PC-9 (cell line): Measurements from ENCODE around the gene SPATA45. TPM values are rescaled to one million over a fixed set of nuclear protein-coding genes. Genes with fewer than 3 reads are reported as not detected.
A peak's percentile ranks its signal among the peaks of the same experiment; 100 is the strongest.
"Not testable (repeated sequence)": the region's sequence is repeated elsewhere in the genome, so short reads cannot be mapped to it uniquely, and the experiment has no call there.

Experiments
- BruUV-seq: library from RNA; stranded (reverse); fragments of 400-500 nt; replicated peaks from 2 replicates; lab custom pipeline; 2021; lab: Mats Ljungman, UMichigan
- CTCF ChIA-PET: fragments of 300-600 bp; sonication (Branson Sonifier 250); formaldehyde crosslinking; loops from one replicate; lab custom pipeline; 2022; ENCODE audit warnings: antibody characterized with exemption; lab: Charles Lee
- POLR2A ChIA-PET: fragments of 300-600 bp; sonication (Branson Sonifier 250); formaldehyde crosslinking; loops from one replicate; lab custom pipeline; 2022; ENCODE audit warnings: antibody characterized with exemption; ENCODE audit not compliant: unreplicated experiment; lab: Charles Lee
- DNase-seq, 2 experiments: peaks; one replicate each; pipeline versions ENCODE4 v3.0.0 to v3.0.0-alpha.2; 2015 to 2022; ENCODE audit warnings: mixed read lengths in 1 of 2
- H2AFZ ChIP-seq: fragments of 200-600 bp; sonication (generic); 2 replicates; pipeline ENCODE4 v1.8.1; 2017; ENCODE audit warnings: antibody characterized with exemption
- H3F3A ChIP-seq: fragments of 200-600 bp; sonication (generic); 2 replicates; pipeline ENCODE4 v1.8.1; 2017; ENCODE audit warnings: antibody characterized with exemption, mild to moderate bottlenecking, low read depth; ENCODE audit not compliant: insufficient read depth
- H3K27ac ChIP-seq: fragments of 200-600 bp; sonication (generic); 2 replicates; pipeline ENCODE4 v1.6.1; 2016; ENCODE audit warnings: mixed run types
- H3K27me3 ChIP-seq: fragments of 200-600 bp; sonication (generic); 2 replicates; pipeline ENCODE4 v1.6.1; 2016; ENCODE audit warnings: low read depth, mixed run types; ENCODE audit not compliant: insufficient read depth
- H3K36me3 ChIP-seq: fragments of 200-600 bp; sonication (generic); 2 replicates; pipeline ENCODE4 v1.6.1; 2016; ENCODE audit warnings: low read depth, mixed run types
- H3K4me1 ChIP-seq: fragments of 200-600 bp; sonication (generic); replicated peaks from 2 replicates; pipeline ENCODE4 v1.6.1; 2016; ENCODE audit warnings: mixed run types; ENCODE audit not compliant: insufficient read depth
- H3K4me2 ChIP-seq: fragments of 200-600 bp; sonication (generic); 2 replicates; pipeline ENCODE4 v1.6.1; 2017; ENCODE audit warnings: mixed run types
- H3K4me3 ChIP-seq: fragments of 200-600 bp; sonication (generic); 2 replicates; pipeline ENCODE4 v1.6.1; 2016; ENCODE audit warnings: mixed run types
- H3K79me2 ChIP-seq: fragments of 200-600 bp; sonication (generic); 2 replicates; pipeline ENCODE4 v1.6.1; 2017; ENCODE audit warnings: low read depth, mixed run types
- H3K9me2 ChIP-seq: fragments of 200-600 bp; sonication (generic); 2 replicates; pipeline ENCODE4 v1.8.1; 2017; ENCODE audit warnings: mild to moderate bottlenecking; ENCODE audit not compliant: insufficient read depth
- H3K9me3 ChIP-seq: fragments of 200-600 bp; sonication (generic); 2 replicates; pipeline ENCODE4 v1.8.1; 2016; ENCODE audit warnings: low read depth; ENCODE audit not compliant: insufficient read depth
- H4K20me1 ChIP-seq: fragments of 200-600 bp; sonication (generic); 2 replicates; pipeline ENCODE4 v1.8.1; 2017; ENCODE audit not compliant: insufficient read depth
- CTCF ChIP-seq: fragments of 200-600 bp; sonication (generic); conservative IDR thresholded peaks from 2 replicates; pipeline ENCODE4 v1.6.1; 2017; ENCODE audit warnings: mixed run types, antibody characterized with exemption, mild to moderate bottlenecking, moderate library complexity
- EZH2 ChIP-seq: fragments of 200-600 bp; sonication (generic); IDR thresholded peaks from 2 replicates; pipeline ENCODE4 v1.8.0; 2017; ENCODE audit warnings: antibody characterized with exemption, low read depth
- intact Hi-C: fragments of 100-400 bp; cut with micrococcal nuclease; formaldehyde crosslinking; loops from one replicate; pipeline ENCODE4 v1.10.0; 2022; ENCODE audit not compliant: unreplicated experiment
- total RNA-seq: library from RNA; stranded (reverse); gene quantifications from 2 replicates; pipeline ENCODE4 v1.2.3, GENCODE V29; 2021

Gene SPATA45
- total RNA-seq, 1 experiment from 2014 or later = not detected

- H3K9me3 ChIP-seq = no peaks in the 10 kb centered on the region
- intact Hi-C loops = no loop called here
- H3K36me3 ChIP-seq = no peaks in the 10 kb centered on the region
- no peak overlapping the region for H3K4me2 ChIP-seq
- DNase-seq = no peak
- H3K9me2 ChIP-seq = no peaks in the 10 kb centered on the region
- TF ChIP-seq CTCF (no peak), EZH2 (no peak)
- CTCF ChIA-PET = no interaction called here
- no peaks in the 10 kb centered on the region for H3K4me1 ChIP-seq
- no peaks in the 10 kb centered on the region for H3K27me3 ChIP-seq
- H2AFZ ChIP-seq = 0 out of 2 replicates have a peak overlapping the region, but pooled peaks have one; percentile 8
- H4K20me1 ChIP-seq = no peaks in the 10 kb centered on the region
- POLR2A ChIA-PET = no interaction called here
- no peak overlapping the region for H3K27ac ChIP-seq
- H3K4me3 ChIP-seq = no peak overlapping the region
- no peaks in the 10 kb centered on the region for H3F3A ChIP-seq
- BruUV-seq = no TSS peak
- no peaks in the 10 kb centered on the region for H3K79me2 ChIP-seq
These were observed 9.3 kb downstream of the SPATA45 start for GRCh38 chr1:212838145-212838544.

- CTCF ChIA-PET, H3K79me2 ChIP-seq, H3K4me3 ChIP-seq, H3K27ac ChIP-seq, H4K20me1 ChIP-seq, H2AFZ ChIP-seq, H3K4me2 ChIP-seq, POLR2A ChIA-PET, H3K27me3 ChIP-seq, H3F3A ChIP-seq, BruUV-seq, intact Hi-C loops, H3K4me1 ChIP-seq, H3K36me3 ChIP-seq, H3K9me3 ChIP-seq, H3K9me2 ChIP-seq, DNase-seq: not testable (repeated sequence)
These were observed 13.9 kb downstream of the SPATA45 start for GRCh38 chr1:212833211-212834207.

GRCh38 chr1:212828395-212828794, 19.1 kb downstream of the SPATA45 start:
- peaks cover 15% of the 10 kb centered on the region; the same call in 1 of the 2 replicates for H3K9me3 ChIP-seq
- intact Hi-C loops = no loop called here
- CTCF ChIA-PET = interaction anchor here (0.6 kb wide), 1 partner anchor 23 kb away, joined by 4 read pairs; no protein-coding TSS in a partner anchor
- no peak overlapping the region for H3K4me3 ChIP-seq
- no peak overlapping the region; the same call in 1 of the 2 replicates for H3K4me2 ChIP-seq
- no peaks in the 10 kb centered on the region for H3K36me3 ChIP-seq
- no peak overlapping the region for H2AFZ ChIP-seq
- BruUV-seq = no TSS peak
- H4K20me1 ChIP-seq = no peaks in the 10 kb centered on the region
- H3K9me2 ChIP-seq = no peaks in the 10 kb centered on the region
- no peaks in the 10 kb centered on the region for H3K79me2 ChIP-seq
- POLR2A ChIA-PET = no interaction called here
- no peaks in the 10 kb centered on the region for H3K27me3 ChIP-seq
- H3K27ac ChIP-seq = no peak overlapping the region
- TF ChIP-seq EZH2 = no peak
- TF ChIP-seq CTCF = no peak
- DNase-seq = no peak
- H3F3A ChIP-seq = peaks cover 7% of the 10 kb centered on the region; the same call in 1 of the 2 replicates
- no peaks in the 10 kb centered on the region for H3K4me1 ChIP-seq
